Left renal cortex interstitium (tissue), 4 donors: ENCODE results near the gene TEX2. TPM values are rescaled to one million over a fixed set of nuclear protein-coding genes. Genes with fewer than 3 reads are reported as not detected.

ENCODE experiments used
- DNase-seq, 4 donors: peaks; one replicate each; pipeline ENCODE4 v3.0.0-alpha.2; 2013; ENCODE audit warnings: low read depth in 4 of 4, low spot score in 2 of 4, missing footprints in 1 of 4
- polyA plus RNA-seq, 4 donors: library from polyadenylated mRNA; unstranded; fragments of 120-200 nt; gene quantifications; one replicate each; pipeline ENCODE4 v1.2.1, GENCODE V29; 2013; ENCODE audit not compliant: insufficient read length in 4 of 4

Gene TEX2
- polyA plus RNA-seq, 4 donors, result 23.7 to 27.1 (median 25.8) TPM

DNA sequence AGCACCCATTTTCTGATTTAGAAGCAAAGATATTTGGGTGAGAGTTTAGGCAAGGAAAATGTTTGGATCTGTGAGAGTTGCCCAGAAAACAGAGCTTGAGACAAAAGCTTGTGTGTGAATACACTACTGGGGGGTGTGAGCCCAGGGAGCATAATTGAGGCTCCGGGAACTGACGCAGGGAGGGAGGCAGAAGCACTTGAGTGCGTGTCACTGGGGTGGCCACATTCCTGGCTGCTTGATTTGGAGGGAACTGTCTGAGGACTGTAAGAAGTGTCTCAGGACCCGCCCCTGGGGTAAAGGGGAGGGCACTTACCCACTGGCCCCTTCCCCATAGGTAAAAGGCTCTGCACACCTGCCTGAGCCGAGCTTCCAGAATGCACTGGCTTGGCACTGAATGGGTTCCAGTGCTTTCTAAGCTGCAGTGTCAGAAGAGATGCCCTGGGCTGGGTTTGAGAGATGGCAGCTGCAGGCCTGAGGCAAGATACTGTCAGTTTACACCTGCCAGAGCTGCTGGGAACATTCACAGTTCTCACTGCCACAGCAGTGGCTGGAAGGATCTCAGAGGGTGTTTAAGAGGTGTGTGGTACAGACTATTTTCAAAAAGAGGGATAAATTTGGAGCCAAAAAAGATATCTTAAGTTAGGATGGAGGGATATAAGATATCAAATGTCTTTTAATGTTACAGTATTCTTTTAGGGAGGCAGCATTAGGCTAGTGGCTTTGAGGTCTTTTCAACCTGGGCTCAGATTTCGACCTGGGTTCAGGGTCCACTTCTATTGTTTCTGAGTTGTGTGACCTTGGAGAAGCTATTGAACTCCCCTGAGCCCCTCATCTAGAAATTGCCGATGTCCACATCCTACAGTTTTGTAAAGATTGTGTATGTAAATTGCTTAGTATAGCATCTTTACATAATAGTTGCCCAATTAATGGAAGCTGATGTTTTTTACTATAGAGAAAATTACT is 6.9 kb upstream of the TEX2 start:
- DNase-seq, result no peak

GRCh38 chr17:64264891-64265290 is 1.8 kb upstream of the TEX2 start:
- no peak for DNase-seq

- no peak for DNase-seq
Observed at GRCh38 chr17:64262198-64262999, 661 bp downstream of the TEX2 start.

DNA sequence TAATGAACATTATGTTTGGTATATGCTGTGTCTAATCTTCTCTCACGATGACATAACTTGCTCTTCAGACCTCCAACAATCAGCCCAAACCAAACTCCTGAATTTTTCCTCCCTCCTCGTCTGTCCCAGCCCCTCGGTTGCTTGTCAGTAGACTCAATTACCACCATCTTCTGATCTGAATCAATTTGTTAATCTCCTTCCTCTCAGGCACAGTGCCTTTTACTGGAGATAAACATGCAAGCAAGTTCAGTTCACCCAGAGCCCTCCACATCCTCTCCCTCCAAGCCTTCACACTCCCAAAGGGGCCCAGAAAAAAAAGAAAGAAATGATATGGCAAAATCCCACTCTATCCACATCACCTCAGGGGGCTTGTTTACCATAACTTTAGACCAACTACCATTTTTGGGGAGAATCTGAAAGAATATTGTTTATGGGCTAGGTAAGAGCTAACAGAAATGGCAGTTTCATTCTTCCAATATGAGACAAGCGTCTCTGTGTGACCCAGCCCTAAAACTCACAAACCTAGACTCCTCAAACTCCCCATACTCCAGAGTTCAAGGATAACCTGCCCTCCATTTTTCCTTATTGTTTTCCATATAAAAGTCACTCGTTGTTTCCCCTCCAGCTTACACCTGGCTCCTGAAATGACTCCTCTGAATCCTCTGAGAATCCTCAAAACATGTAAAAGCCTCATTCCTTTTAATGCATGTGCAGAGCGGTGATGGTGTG is 1.5 kb downstream of the TEX2 start:
- DNase-seq, result no peak

- DNase-seq, result no peak
Observed at GRCh38 chr17:64260886-64261285, 2.2 kb downstream of the TEX2 start.

DNA sequence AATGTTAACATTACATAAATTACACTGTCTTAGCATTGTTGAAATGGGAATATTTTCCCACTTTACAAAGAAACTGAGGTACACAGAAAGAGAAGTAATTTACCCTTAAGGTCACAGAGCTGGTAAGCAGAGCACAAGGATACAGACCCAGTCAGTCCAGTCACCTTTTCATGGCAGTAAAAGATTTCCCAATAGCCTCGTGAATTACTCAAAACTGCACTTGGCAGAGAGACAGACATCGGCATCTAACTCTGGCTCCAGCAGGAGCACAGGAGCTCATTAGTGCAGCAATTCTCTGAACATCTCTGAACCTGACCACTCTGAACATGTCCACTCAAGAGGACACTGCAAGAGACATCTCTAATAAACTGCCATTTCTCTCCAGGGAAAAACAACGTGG is 3.1 kb downstream of the TEX2 start:
- DNase-seq, result no peak

- no peak for DNase-seq
Observed at GRCh38 chr17:64259426-64259825, 3.6 kb downstream of the TEX2 start.

DNA sequence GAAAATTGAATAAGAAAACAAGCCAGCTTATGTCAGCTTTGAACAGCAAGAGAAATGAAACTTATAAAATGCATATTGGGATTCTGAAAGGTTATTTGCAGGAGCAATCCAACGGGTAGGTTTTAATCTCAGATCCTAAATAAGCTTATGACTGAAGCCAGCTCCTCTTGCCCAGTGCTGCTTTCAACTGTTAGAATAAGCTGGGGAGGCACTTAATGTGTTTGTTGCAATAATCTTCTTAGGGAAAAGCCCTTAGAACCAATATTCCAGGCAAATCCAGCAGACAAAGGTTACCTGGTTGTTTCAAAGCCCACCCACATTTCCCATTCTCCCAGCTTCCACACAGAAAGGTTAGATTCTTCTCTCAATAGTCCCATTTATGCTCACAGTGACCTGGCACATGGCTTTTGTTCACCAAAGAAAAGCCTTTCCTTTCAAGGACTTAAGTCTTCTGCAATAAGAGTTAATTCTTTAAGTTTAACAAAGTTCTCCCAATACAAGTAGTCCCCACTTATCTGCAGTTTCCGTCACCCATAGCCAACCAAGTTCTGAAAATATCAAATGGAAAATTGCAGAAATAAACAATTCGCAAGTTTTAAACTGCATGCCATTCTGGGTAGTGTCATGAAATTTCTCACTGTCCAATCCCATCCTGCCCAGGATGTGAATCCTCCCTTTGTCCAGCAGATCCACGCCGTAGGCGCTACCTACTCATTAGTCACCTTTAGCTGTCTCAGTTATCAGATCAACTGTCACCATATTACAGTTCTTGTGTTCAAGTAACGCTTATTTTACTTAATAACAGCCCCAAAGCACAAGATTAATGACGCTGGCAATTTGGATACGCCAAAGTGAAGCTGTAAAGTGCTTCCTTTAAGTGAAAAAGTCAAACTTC is 5.9 kb downstream of the TEX2 start:
- DNase-seq, result no peak

GRCh38 chr17:64255764-64256163 is 7.3 kb downstream of the TEX2 start:
- DNase-seq, result no peak

DNA sequence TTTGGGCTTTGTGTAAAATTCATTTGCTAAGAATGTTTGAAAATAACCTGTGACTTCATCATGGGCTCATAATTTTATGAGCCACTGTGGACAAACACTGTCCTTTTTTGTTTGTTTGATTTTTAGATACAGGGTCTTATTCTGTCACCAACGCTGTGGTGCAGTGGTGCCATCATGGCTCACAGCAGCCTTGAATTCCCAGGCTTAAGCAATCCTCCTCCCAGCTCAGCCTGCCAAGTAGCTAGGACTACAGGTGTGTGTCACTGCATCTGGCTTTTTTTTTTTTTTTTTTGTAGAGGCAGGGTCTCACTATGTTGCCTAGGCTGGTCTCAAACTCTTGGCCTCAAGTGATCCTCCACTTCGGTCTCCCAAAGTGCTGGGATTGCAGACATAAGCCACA is 8.3 kb downstream of the TEX2 start:
- DNase-seq, result no peak

GRCh38 chr17:64253470-64253869 is 9.6 kb downstream of the TEX2 start:
- no peak for DNase-seq

GRCh38 chr17:64252831-64253230 is 10.2 kb downstream of the TEX2 start:
- no peak for DNase-seq

DNA sequence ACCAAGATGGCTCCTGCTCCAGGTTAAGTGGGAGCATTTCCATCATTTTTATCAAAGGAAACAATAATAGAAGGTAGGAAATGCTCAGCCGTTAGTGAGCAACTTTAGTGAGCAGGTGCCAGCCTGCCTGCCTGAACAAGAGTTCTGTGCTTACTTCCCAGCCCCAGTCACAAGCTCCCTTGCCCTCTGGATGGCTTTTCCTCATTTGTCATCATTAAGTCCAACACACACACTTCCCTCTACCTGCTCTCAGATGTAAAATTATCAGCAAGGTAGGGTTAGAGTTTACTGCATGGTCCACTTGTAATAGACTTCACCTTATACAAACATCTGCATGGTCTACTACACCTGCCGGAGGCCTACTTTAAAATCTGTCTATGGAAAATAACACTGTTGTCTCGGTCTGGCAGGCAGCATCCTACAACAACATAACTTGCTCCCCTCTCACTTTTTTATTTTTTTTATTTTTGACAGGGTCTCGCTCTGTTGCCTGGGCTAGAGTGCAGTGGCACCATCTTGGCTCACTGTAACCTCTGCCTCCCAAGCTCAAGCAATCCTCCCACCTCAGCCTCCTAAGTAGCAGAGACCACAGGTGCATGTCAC is 12.7 kb downstream of the TEX2 start:
- no peak for DNase-seq

DNA sequence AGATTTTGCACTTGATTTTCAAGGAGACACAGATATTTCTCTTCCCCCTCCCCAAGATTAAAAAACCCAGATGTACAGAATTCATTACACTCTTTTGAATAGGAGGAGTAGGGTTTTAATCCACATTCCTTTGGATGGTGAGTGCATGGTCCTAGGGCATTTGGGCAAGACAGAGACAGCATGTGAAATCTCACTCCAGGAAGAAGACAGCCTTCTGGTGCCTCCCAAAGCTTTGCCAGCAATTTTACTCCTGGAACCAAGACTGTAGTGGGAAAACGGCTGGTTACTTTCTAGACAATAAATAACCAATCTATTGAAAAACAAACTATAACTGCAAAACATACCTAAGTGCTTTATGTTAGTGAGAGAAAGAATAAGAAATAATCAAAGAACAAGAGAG is 15.2 kb downstream of the TEX2 start:
- DNase-seq, result no peak

GRCh38 chr17:64245218-64246145 is 17.6 kb downstream of the TEX2 start:
- no peak for DNase-seq

DNA sequence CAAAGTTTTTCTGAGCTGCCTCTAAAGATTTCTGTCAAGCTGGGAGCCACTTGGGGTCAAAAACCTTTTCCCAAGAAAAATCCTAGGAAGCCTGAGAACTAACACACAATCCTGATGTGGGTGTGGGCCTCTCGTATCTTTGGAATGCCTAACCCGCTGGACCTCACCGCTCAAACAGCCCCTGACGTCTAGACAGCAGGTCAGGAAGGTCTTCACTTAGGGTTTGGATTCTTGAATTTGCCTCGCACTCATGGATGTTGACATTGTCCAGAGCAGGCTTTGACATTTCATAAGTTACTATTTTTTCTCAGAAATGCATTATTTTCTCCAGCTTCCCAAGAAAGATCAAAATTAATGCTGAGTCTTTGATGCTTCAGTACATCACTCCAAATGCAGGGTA is 18.9 kb downstream of the TEX2 start:
- no peak for DNase-seq

GRCh38 chr17:64243340-64243739 is 19.7 kb downstream of the TEX2 start:
- no peak for DNase-seq

DNA sequence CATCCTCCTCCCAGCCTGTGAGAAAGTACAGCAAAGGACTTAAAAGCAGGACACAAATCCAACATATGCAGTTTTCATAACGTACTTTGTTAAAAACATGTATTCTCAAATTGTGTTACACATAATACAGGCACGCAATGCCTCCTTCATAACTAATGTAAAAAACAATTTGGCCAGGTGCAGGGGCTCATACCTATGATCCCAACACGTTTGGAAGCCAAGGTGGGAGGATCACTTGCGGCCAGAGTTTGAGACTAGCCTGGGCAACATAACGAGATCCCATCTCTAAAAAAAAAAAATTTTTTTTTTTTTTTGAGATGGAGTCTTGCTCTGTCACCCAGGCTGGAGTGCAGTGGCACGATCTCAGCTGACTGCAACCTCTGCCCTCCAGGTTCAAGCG is 20.4 kb downstream of the TEX2 start:
- DNase-seq, result no peak
